ENCODE data around the gene TSPAN18.

DNA sequence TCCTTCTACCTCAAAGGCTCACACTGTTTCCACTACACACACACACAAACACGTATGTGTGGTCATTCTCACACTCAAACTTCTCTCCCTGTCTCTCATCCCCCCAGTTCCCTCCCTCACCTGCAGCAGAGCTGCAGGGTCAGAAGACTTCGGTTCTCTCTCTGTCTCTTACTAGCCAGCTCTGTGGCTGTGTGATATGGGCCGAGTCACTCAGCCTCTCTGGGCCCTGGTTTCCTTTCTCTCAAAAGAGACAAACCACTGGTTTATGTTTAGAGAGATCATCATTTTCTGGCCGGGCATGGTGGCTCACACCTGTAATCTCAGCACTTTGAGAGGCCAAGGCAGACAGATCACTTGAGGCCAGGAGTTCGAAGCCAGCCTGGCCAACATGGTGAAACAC, 21.1 kb downstream of the TSPAN18 start:
- TF ChIP-seq, protein P1, sequence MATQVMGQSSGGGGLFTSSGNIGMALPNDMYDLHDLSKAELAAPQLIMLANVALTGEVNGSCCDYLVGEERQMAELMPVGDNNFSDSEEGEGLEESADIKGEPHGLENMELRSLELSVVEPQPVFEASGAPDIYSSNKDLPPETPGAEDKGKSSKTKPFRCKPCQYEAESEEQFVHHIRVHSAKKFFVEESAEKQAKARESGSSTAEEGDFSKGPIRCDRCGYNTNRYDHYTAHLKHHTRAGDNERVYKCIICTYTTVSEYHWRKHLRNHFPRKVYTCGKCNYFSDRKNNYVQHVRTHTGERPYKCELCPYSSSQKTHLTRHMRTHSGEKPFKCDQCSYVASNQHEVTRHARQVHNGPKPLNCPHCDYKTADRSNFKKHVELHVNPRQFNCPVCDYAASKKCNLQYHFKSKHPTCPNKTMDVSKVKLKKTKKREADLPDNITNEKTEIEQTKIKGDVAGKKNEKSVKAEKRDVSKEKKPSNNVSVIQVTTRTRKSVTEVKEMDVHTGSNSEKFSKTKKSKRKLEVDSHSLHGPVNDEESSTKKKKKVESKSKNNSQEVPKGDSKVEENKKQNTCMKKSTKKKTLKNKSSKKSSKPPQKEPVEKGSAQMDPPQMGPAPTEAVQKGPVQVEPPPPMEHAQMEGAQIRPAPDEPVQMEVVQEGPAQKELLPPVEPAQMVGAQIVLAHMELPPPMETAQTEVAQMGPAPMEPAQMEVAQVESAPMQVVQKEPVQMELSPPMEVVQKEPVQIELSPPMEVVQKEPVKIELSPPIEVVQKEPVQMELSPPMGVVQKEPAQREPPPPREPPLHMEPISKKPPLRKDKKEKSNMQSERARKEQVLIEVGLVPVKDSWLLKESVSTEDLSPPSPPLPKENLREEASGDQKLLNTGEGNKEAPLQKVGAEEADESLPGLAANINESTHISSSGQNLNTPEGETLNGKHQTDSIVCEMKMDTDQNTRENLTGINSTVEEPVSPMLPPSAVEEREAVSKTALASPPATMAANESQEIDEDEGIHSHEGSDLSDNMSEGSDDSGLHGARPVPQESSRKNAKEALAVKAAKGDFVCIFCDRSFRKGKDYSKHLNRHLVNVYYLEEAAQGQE (IDR thresholded peaks at IDR 0.05; ENCODE audit: insufficient read depth in 1 of 2, low read depth in 2 of 2, low read length in 1 of 2): no peak
- TF ChIP-seq, protein P2, sequence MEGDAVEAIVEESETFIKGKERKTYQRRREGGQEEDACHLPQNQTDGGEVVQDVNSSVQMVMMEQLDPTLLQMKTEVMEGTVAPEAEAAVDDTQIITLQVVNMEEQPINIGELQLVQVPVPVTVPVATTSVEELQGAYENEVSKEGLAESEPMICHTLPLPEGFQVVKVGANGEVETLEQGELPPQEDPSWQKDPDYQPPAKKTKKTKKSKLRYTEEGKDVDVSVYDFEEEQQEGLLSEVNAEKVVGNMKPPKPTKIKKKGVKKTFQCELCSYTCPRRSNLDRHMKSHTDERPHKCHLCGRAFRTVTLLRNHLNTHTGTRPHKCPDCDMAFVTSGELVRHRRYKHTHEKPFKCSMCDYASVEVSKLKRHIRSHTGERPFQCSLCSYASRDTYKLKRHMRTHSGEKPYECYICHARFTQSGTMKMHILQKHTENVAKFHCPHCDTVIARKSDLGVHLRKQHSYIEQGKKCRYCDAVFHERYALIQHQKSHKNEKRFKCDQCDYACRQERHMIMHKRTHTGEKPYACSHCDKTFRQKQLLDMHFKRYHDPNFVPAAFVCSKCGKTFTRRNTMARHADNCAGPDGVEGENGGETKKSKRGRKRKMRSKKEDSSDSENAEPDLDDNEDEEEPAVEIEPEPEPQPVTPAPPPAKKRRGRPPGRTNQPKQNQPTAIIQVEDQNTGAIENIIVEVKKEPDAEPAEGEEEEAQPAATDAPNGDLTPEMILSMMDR (IDR thresholded peaks at IDR 0.05): no peak

Data from Panc1 (cell line).